SU-DHL-6 (cell line): ENCODE data around the gene PHETA1.

ENCODE experiments used
- EZH2phosphoT487 ChIP-seq: fragments of 200-600 bp; sonication (generic), shearing (Covaris generic); conservative IDR thresholded peaks from 2 replicates; pipeline ENCODE4 v1.6.1; 2018; ENCODE audit warnings: mild to moderate bottlenecking, antibody characterized with exemption, low read length, moderate library complexity, mixed read lengths
- TF ChIP-seq, protein P1 (sequence below): fragments of 200-600 bp; sonication (generic); IDR thresholded peaks from one replicate; pipeline ENCODE4 v1.5.1; 2017; ENCODE audit warnings: antibody characterized with exemption, mild to moderate bottlenecking, low read length, moderate library complexity; ENCODE audit not compliant: insufficient read depth, poor library complexity, severe bottlenecking

DNA sequence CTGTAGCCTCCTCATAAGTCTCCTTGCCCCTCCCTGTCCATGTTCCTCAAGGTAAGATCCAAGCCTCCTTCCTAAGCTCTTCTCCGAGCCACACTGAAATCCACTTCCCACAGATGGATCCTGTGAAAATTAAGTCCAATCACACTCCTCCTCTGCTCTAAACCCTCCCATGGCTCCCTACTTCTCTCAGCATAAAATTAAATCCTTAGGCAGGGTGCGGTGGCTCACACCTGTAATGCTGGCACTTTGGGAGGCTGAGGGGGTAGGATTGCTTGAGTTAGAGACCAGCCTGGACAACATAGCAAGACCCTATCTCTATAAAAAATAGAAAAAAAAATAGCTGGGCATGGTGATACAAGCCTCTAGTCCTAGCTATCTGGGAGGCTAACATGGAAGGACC lies 2.3 kb downstream of the PHETA1 start:
- TF ChIP-seq, protein P1, sequence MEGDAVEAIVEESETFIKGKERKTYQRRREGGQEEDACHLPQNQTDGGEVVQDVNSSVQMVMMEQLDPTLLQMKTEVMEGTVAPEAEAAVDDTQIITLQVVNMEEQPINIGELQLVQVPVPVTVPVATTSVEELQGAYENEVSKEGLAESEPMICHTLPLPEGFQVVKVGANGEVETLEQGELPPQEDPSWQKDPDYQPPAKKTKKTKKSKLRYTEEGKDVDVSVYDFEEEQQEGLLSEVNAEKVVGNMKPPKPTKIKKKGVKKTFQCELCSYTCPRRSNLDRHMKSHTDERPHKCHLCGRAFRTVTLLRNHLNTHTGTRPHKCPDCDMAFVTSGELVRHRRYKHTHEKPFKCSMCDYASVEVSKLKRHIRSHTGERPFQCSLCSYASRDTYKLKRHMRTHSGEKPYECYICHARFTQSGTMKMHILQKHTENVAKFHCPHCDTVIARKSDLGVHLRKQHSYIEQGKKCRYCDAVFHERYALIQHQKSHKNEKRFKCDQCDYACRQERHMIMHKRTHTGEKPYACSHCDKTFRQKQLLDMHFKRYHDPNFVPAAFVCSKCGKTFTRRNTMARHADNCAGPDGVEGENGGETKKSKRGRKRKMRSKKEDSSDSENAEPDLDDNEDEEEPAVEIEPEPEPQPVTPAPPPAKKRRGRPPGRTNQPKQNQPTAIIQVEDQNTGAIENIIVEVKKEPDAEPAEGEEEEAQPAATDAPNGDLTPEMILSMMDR: no peak
- no peak for TF ChIP-seq EZH2phosphoT487
